HEK293 (cell line): ENCODE results near the gene MEX3C.
A peak's percentile ranks its signal among the peaks of the same experiment; 100 is the strongest.

Source experiments
- CTCF ChIP-seq: fragments of 450-650 bp; formaldehyde crosslinking; IDR thresholded peaks from 2 replicates; pipeline ENCODE4 v1.5.1; 2016; ENCODE audit warnings: missing biosample characterization, missing genetic modification characterization
- GLIS1 ChIP-seq: fragments of 450-650 bp; formaldehyde crosslinking; IDR thresholded peaks from 2 replicates; pipeline ENCODE4 v1.5.1; 2016; ENCODE audit warnings: missing biosample characterization, missing genetic modification characterization
- IKZF3 ChIP-seq: fragments of 450-650 bp; IDR thresholded peaks from 2 replicates; pipeline ENCODE4 v1.5.0; 2018; ENCODE audit warnings: missing biosample characterization, mild to moderate bottlenecking, missing genetic modification characterization, moderate library complexity
- KLF16 ChIP-seq: fragments of 450-650 bp; formaldehyde crosslinking; IDR thresholded peaks from 2 replicates; pipeline ENCODE4 v1.5.1; 2017; ENCODE audit warnings: missing biosample characterization, missing genetic modification characterization
- KLF8 ChIP-seq: fragments of 450-650 bp; formaldehyde crosslinking; IDR thresholded peaks from 2 replicates; pipeline ENCODE4 v1.5.1; 2016; ENCODE audit warnings: missing biosample characterization, missing genetic modification characterization
- KLF9 ChIP-seq: fragments of 450-650 bp; formaldehyde crosslinking; IDR thresholded peaks from 2 replicates; pipeline ENCODE4 v1.5.1; 2016; ENCODE audit warnings: missing biosample characterization, missing genetic modification characterization, low read depth
- MEIS1 ChIP-seq: sonication (generic); formaldehyde crosslinking; IDR thresholded peaks from 2 replicates; pipeline ENCODE4 v1.8.1; 2022; ENCODE audit warnings: missing genetic modification reagents, mild to moderate bottlenecking, borderline replicate concordance
- MZF1 ChIP-seq: fragments of 450-650 bp; formaldehyde crosslinking; IDR thresholded peaks from 2 replicates; pipeline ENCODE4 v1.5.1; 2017; ENCODE audit warnings: missing biosample characterization, missing genetic modification characterization, borderline replicate concordance
- OSR2 ChIP-seq: fragments of 450-650 bp; formaldehyde crosslinking; IDR thresholded peaks from 2 replicates; pipeline ENCODE4 v1.5.1; 2016; ENCODE audit warnings: missing biosample characterization, missing genetic modification characterization
- PRDM1 ChIP-seq: fragments of 450-650 bp; formaldehyde crosslinking; IDR thresholded peaks from 2 replicates; pipeline ENCODE4; 2016; ENCODE audit warnings: missing biosample characterization, missing genetic modification characterization
- PRDM10 ChIP-seq: fragments of 450-650 bp; formaldehyde crosslinking; IDR thresholded peaks from 2 replicates; pipeline ENCODE4 v1.5.1; 2016; ENCODE audit warnings: missing biosample characterization, missing genetic modification characterization
- SP2 ChIP-seq: fragments of 450-650 bp; formaldehyde crosslinking; IDR thresholded peaks from 2 replicates; pipeline ENCODE4 v1.5.1; 2016; ENCODE audit warnings: missing biosample characterization, missing genetic modification characterization
- WT1 ChIP-seq: fragments of 450-650 bp; formaldehyde crosslinking; IDR thresholded peaks from 2 replicates; pipeline ENCODE4 v1.5.1; 2016; ENCODE audit warnings: missing biosample characterization, missing genetic modification characterization
- ZBTB17 ChIP-seq: fragments of 450-650 bp; formaldehyde crosslinking; IDR thresholded peaks from 2 replicates; pipeline ENCODE4 v1.5.1; 2016; ENCODE audit warnings: missing biosample characterization, missing genetic modification characterization
- ZBTB8A ChIP-seq: fragments of 450-650 bp; formaldehyde crosslinking; IDR thresholded peaks from 2 replicates; pipeline ENCODE4 v1.5.1; 2016; ENCODE audit warnings: missing biosample characterization, missing genetic modification characterization
- ZIC2 ChIP-seq: fragments of 450-650 bp; formaldehyde crosslinking; IDR thresholded peaks from 2 replicates; pipeline ENCODE4 v1.5.1; 2016; ENCODE audit warnings: missing biosample characterization, missing genetic modification characterization
- ZNF121 ChIP-seq: fragments of 450-650 bp; formaldehyde crosslinking; IDR thresholded peaks from 2 replicates; pipeline ENCODE4 v1.5.1; 2016; ENCODE audit warnings: missing biosample characterization, missing genetic modification characterization
- ZNF133 ChIP-seq: fragments of 450-650 bp; formaldehyde crosslinking; IDR thresholded peaks from 2 replicates; pipeline ENCODE4 v1.5.1; 2016; ENCODE audit warnings: missing biosample characterization, missing genetic modification characterization
- ZNF274 ChIP-seq, 2 experiments: fragments of 200-500 bp in 1 of 2; fragments of 450-650 bp in 1 of 2; sonication (Bioruptor generic) in 1 of 2; formaldehyde crosslinking in 1 of 2; IDR thresholded peaks; 2 replicates each; pipeline versions ENCODE4 v1.5.1 to v1.6.1; 2014 to 2016; ENCODE audit warnings: borderline replicate concordance in 1 of 2, inconsistent platforms in 1 of 2, low read length in 1 of 2, missing biosample characterization in 1 of 2, missing genetic modification characterization in 1 of 2
- ZNF366 ChIP-seq: fragments of 450-650 bp; formaldehyde crosslinking; conservative IDR thresholded peaks from 2 replicates; pipeline ENCODE4 v1.5.1; 2016; ENCODE audit warnings: missing biosample characterization, missing genetic modification characterization
- ZNF433 ChIP-seq: fragments of 450-650 bp; formaldehyde crosslinking; IDR thresholded peaks from 2 replicates; pipeline ENCODE4 v1.5.1; 2016; ENCODE audit warnings: missing biosample characterization, missing genetic modification characterization, low read depth
- ZNF501 ChIP-seq: fragments of 450-650 bp; formaldehyde crosslinking; IDR thresholded peaks from 2 replicates; pipeline ENCODE4 v1.5.1; 2016; ENCODE audit warnings: missing biosample characterization, missing genetic modification characterization
- ZNF514 ChIP-seq: fragments of 450-650 bp; formaldehyde crosslinking; IDR thresholded peaks from 2 replicates; pipeline ENCODE4 v1.5.1; 2016; ENCODE audit warnings: missing biosample characterization, missing genetic modification characterization
- ZNF529 ChIP-seq: fragments of 450-650 bp; formaldehyde crosslinking; IDR thresholded peaks from 2 replicates; pipeline ENCODE4 v1.5.1; 2017; ENCODE audit warnings: missing genetic modification characterization, missing biosample characterization; ENCODE audit not compliant: insufficient replicate concordance
- ZNF585B ChIP-seq: fragments of 450-650 bp; formaldehyde crosslinking; IDR thresholded peaks from 2 replicates; pipeline ENCODE4 v1.5.1; 2016; ENCODE audit warnings: missing biosample characterization, missing genetic modification characterization
- ZNF600 ChIP-seq: fragments of 450-650 bp; formaldehyde crosslinking; IDR thresholded peaks from 2 replicates; pipeline ENCODE4 v1.5.1; 2016; ENCODE audit warnings: missing biosample characterization, missing genetic modification characterization
- ZNF623 ChIP-seq: fragments of 450-650 bp; formaldehyde crosslinking; IDR thresholded peaks from 2 replicates; pipeline ENCODE4 v1.5.1; 2016; ENCODE audit warnings: missing biosample characterization, missing genetic modification characterization
- ZNF677 ChIP-seq: fragments of 450-650 bp; IDR thresholded peaks from 2 replicates; pipeline ENCODE4 v1.5.0; 2018; ENCODE audit warnings: missing biosample characterization, mild to moderate bottlenecking, missing genetic modification characterization, moderate library complexity
- ZNF747 ChIP-seq: fragments of 450-650 bp; formaldehyde crosslinking; IDR thresholded peaks from 2 replicates; pipeline ENCODE4 v1.5.1; 2016; ENCODE audit warnings: missing biosample characterization, missing genetic modification characterization
- ZNF843 ChIP-seq: fragments of 450-650 bp; formaldehyde crosslinking; IDR thresholded peaks from 2 replicates; pipeline ENCODE4 v1.5.1; 2016; ENCODE audit warnings: missing biosample characterization, missing genetic modification characterization
- TF ChIP-seq, protein P1 (sequence below): fragments of 450-650 bp; formaldehyde crosslinking; IDR thresholded peaks from 2 replicates; pipeline ENCODE4 v1.5.1; 2016; ENCODE audit warnings: missing biosample characterization, missing genetic modification characterization
- TF ChIP-seq, protein P2 (sequence below): fragments of 450-650 bp; IDR thresholded peaks from 2 replicates; pipeline ENCODE4 v1.5.1; 2018; ENCODE audit warnings: missing biosample characterization, mild to moderate bottlenecking, missing genetic modification characterization

The MEX3C gene

DNA sequence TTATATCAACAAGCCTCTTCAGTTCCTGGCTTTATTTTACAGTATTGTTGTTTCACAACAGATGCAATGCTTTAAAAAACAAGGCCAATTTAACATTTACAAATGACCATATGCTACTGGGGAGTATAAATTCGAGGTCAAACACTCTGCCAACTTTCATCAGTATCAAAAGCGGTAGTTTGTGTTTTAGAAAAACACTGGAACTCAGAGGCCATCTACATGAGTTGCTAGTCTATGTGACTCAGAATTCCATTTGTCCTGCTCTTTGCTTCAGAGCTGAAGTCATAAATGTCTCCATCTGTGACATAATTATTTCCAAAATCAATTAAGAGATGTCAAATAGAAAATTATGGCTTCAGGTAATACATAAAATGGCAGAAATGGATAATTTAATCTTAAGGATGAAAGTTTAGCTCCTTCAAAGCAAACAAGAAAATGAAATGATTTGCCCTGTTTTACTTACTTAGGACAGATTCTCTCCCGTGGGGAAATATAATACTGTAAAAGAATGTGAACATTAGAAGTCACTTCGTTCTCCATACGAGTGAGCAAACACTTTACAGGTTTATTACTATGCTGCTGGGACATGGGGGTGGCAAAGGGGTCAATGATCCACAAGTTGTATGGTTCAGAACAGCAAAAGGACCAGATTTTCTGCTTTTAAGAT is 3.7 kb downstream of the MEX3C start (continued):
- TF ChIP-seq, protein P1, sequence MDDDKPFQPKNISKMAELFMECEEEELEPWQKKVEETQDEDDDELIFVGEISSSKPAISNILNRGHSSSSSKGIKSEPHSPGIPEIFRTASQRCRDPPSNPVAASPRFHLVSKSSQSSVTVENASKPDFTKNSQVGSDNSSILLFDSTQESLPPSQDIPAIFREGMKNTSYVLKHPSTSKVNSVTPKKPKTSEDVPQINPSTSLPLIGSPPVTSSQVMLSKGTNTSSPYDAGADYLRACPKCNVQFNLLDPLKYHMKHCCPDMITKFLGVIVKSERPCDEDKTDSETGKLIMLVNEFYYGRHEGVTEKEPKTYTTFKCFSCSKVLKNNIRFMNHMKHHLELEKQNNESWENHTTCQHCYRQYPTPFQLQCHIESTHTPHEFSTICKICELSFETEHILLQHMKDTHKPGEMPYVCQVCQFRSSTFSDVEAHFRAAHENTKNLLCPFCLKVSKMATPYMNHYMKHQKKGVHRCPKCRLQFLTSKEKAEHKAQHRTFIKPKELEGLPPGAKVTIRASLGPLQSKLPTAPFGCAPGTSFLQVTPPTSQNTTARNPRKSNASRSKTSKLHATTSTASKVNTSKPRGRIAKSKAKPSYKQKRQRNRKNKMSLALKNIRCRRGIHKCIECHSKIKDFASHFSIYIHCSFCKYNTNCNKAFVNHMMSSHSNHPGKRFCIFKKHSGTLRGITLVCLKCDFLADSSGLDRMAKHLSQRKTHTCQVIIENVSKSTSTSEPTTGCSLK = no peak
- no peak for TF ChIP-seq ZNF677
- no peak for TF ChIP-seq ZNF529 (tag by site-specific recombination)
- no peak for TF ChIP-seq ZNF585B
- TF ChIP-seq ZNF366 (tag by site-specific recombination) = peak; percentile 65
- no peak for TF ChIP-seq MEIS1 (CRISPR knock-in tag)
- TF ChIP-seq ZNF514 (tag by site-specific recombination) = no peak
- peak; percentile 84 for TF ChIP-seq PRDM1
- no peak for TF ChIP-seq KLF8 (tag by site-specific recombination)
- no peak for TF ChIP-seq ZBTB17
- no peak for TF ChIP-seq ZBTB8A (tag by site-specific recombination)
- TF ChIP-seq ZNF121 (tag by site-specific recombination) = no peak
- TF ChIP-seq ZNF600 (tag by site-specific recombination) = peak; percentile 55; the same call in 1 of the 2 replicates
- TF ChIP-seq KLF16 (tag by site-specific recombination) = no peak
- no peak for TF ChIP-seq PRDM10
- TF ChIP-seq CTCF (tag by site-specific recombination) = no peak
- no peak for TF ChIP-seq ZNF623 (tag by site-specific recombination)
- peak; percentile 68 for TF ChIP-seq WT1 (tag by site-specific recombination)
- TF ChIP-seq KLF9 = no peak
- no peak for TF ChIP-seq ZNF433 (tag by site-specific recombination)
- no peak for TF ChIP-seq IKZF3
- TF ChIP-seq OSR2 = peak; percentile 83
- no peak for TF ChIP-seq SP2 (tag by site-specific recombination)
- no peak for TF ChIP-seq ZNF274 (IDR thresholded peaks at IDR 0.05; ENCODE audit: low read length)
- no peak for TF ChIP-seq ZNF274 (tag by site-specific recombination; IDR thresholded peaks at IDR 0.05; ENCODE audit: borderline replicate concordance)
- no peak for TF ChIP-seq MZF1 (tag by site-specific recombination)
- peak; percentile 78 for TF ChIP-seq ZNF843 (tag by site-specific recombination)
- TF ChIP-seq ZNF133 = no peak
- no peak for TF ChIP-seq ZNF501 (tag by site-specific recombination)
- no peak for TF ChIP-seq ZNF747 (tag by site-specific recombination)
- TF ChIP-seq GLIS1 (tag by site-specific recombination) = peak; percentile 21
- TF ChIP-seq, protein P2, sequence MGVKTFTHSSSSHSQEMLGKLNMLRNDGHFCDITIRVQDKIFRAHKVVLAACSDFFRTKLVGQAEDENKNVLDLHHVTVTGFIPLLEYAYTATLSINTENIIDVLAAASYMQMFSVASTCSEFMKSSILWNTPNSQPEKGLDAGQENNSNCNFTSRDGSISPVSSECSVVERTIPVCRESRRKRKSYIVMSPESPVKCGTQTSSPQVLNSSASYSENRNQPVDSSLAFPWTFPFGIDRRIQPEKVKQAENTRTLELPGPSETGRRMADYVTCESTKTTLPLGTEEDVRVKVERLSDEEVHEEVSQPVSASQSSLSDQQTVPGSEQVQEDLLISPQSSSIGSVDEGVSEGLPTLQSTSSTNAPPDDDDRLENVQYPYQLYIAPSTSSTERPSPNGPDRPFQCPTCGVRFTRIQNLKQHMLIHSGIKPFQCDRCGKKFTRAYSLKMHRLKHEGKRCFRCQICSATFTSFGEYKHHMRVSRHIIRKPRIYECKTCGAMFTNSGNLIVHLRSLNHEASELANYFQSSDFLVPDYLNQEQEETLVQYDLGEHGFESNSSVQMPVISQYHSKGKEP (tag by site-specific recombination) = no peak
- no peak for TF ChIP-seq ZIC2 (tag by site-specific recombination)
